Activated CD8-positive, alpha-beta T cell treated with anti-CD3 and anti-CD28 coated beads for 36 hours (primary cell): Measurements from ENCODE around the gene BICDL1. TPM values are rescaled to one million over a fixed set of nuclear protein-coding genes. Genes with fewer than 3 reads are reported as not detected.

Experiments used
- ATAC-seq: fragments of 200-7000 bp; cut with Tn5 transposase; one replicate; pipeline ENCODE4 v1.10.0; 2021; ENCODE audit warnings: mild to moderate bottlenecking, moderate library complexity
- CTCF ChIA-PET: fragments of 350-600 bp; sonication (Branson Sonifier 250); formaldehyde crosslinking; loops from one replicate; lab custom pipeline; 2021; ENCODE audit warnings: antibody characterized with exemption; lab: Charles Lee
- POLR2A ChIA-PET: fragments of 350-600 bp; sonication (Branson Sonifier 250); formaldehyde crosslinking; loops from one replicate; lab custom pipeline; 2021; ENCODE audit warnings: antibody characterized with exemption; lab: Charles Lee
- DNase-seq: peaks from one replicate; pipeline ENCODE4 v3.0.0-alpha.2; 2020
- H3K27ac Mint-ChIP-seq: one replicate; pipeline ENCODE4 v1.8.0; 2021; ENCODE audit warnings: mild to moderate bottlenecking, mixed read lengths
- H3K27me3 Mint-ChIP-seq: one replicate; pipeline ENCODE4 v1.8.0; 2021; ENCODE audit warnings: mixed read lengths
- H3K36me3 Mint-ChIP-seq: one replicate; pipeline ENCODE4 v1.8.0; 2021; ENCODE audit warnings: low read depth, mixed read lengths
- H3K4me1 Mint-ChIP-seq: one replicate; pipeline ENCODE4 v1.8.0; 2021; ENCODE audit warnings: low read depth, mixed read lengths
- H3K4me3 Mint-ChIP-seq: one replicate; pipeline ENCODE4 v1.8.0; 2021; ENCODE audit warnings: mild to moderate bottlenecking, moderate library complexity, mixed read lengths
- H3K9me3 Mint-ChIP-seq: one replicate; pipeline ENCODE4 v1.8.0; 2021; ENCODE audit warnings: mixed read lengths
- intact Hi-C: fragments of 100-400 bp; cut with micrococcal nuclease; formaldehyde crosslinking; loops from one replicate; pipeline ENCODE4 v1.10.0; 2022
- total RNA-seq, 2 experiments: library from RNA; stranded (reverse); gene quantifications; one replicate each; pipeline ENCODE4 v1.2.3, GENCODE V29; 2021
- TF ChIP-seq, protein P1 (sequence below): fragments of 200-600 bp; IDR thresholded peaks from one replicate; pipeline ENCODE4 v1.8.0; 2022; ENCODE audit warnings: antibody characterized with exemption, mild to moderate bottlenecking

Gene BICDL1
- total RNA-seq, 2 experiments from 2014 or later, result 103 to 107 TPM

- TF ChIP-seq, protein P1, sequence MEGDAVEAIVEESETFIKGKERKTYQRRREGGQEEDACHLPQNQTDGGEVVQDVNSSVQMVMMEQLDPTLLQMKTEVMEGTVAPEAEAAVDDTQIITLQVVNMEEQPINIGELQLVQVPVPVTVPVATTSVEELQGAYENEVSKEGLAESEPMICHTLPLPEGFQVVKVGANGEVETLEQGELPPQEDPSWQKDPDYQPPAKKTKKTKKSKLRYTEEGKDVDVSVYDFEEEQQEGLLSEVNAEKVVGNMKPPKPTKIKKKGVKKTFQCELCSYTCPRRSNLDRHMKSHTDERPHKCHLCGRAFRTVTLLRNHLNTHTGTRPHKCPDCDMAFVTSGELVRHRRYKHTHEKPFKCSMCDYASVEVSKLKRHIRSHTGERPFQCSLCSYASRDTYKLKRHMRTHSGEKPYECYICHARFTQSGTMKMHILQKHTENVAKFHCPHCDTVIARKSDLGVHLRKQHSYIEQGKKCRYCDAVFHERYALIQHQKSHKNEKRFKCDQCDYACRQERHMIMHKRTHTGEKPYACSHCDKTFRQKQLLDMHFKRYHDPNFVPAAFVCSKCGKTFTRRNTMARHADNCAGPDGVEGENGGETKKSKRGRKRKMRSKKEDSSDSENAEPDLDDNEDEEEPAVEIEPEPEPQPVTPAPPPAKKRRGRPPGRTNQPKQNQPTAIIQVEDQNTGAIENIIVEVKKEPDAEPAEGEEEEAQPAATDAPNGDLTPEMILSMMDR, result no peak
- Mint-ChIP-seq H3K36me3 (peaks cover 34% of the 10 kb centered on the region), H3K4me3 (no peak overlapping the region), H3K4me1 (peaks cover 64% of the 10 kb centered on the region), H3K27me3 (no peaks in the 10 kb centered on the region), H3K27ac (no peak overlapping the region), H3K9me3 (no peaks in the 10 kb centered on the region)
- CTCF ChIA-PET, result interaction anchor here (1.2 kb wide), 1 partner anchor 18 kb away, joined by 3 read pairs; no protein-coding TSS in a partner anchor
- DNase-seq (no peak), ATAC-seq (no peak)
- intact Hi-C loops, result loop anchor here (5.0 kb wide), 1 partner anchor 67 kb away; the partner anchor contains the start of gene GCN1
- POLR2A ChIA-PET, result interaction anchor here (0.7 to 3.5 kb wide), 6 partner anchors 13 to 167 kb away, joined by 3 to 20 read pairs (median 4); partner anchors contain the start of genes RNU4-2 and RPLP0
Measured at GRCh38 chr12:120125029-120125428, 136.0 kb downstream of the BICDL1 start.

- intact Hi-C loops, result loop anchor here (5.0 kb wide), 1 partner anchor 66 kb away; the partner anchor contains the start of gene GCN1
- no peaks in the 10 kb centered on the region for H3K9me3 Mint-ChIP-seq
- ChIA-PET CTCF (interaction anchor here (0.7 to 1.6 kb wide), 5 partner anchors 9 to 70 kb away, joined by 3 to 7 read pairs (median 3); partner anchors contain the start of gene RAB35), POLR2A (interaction anchor here (0.7 to 3.5 kb wide), 9 partner anchors 9 to 166 kb away, joined by 3 to 20 read pairs (median 3); partner anchors contain the start of genes RAB35, RNU4-2 and RPLP0)
- ATAC-seq (peak; percentile 34), DNase-seq (peak; percentile 46)
- H3K4me3 Mint-ChIP-seq, result no peak overlapping the region
- H3K36me3 Mint-ChIP-seq, result peaks cover 38% of the 10 kb centered on the region
- peak overlapping the region; percentile 84 for H3K27ac Mint-ChIP-seq
- TF ChIP-seq, protein P1, result no peak
- no peaks in the 10 kb centered on the region for H3K27me3 Mint-ChIP-seq
- H3K4me1 Mint-ChIP-seq, result peaks cover 56% of the 10 kb centered on the region
Measured at GRCh38 chr12:120125792-120126634, 137.0 kb downstream of the BICDL1 start.

GRCh38 chr12:120126635-120127005 lies 137.6 kb downstream of the BICDL1 start:
- intact Hi-C loops, result loop anchor here (5.0 kb wide), 1 partner anchor 66 kb away; the partner anchor contains the start of gene GCN1
- DNase-seq, result no peak
- H3K4me1 Mint-ChIP-seq, result peaks cover 50% of the 10 kb centered on the region
- no peaks in the 10 kb centered on the region for H3K27me3 Mint-ChIP-seq
- H3K4me3 Mint-ChIP-seq, result no peak overlapping the region
- POLR2A ChIA-PET, result interaction anchor here (0.7 to 3.5 kb wide), 10 partner anchors 9 to 165 kb away, joined by 3 to 20 read pairs (median 4); partner anchors contain the start of genes RAB35 and RPLP0
- peak overlapping the region; percentile 84 for H3K27ac Mint-ChIP-seq
- no peak for ATAC-seq
- CTCF ChIA-PET, result interaction anchor here (0.7 to 1.6 kb wide), 4 partner anchors 10 to 70 kb away, joined by 3 to 7 read pairs (median 3); partner anchors contain the start of gene RAB35
- H3K9me3 Mint-ChIP-seq, result no peaks in the 10 kb centered on the region
- TF ChIP-seq, protein P1, result no peak
- H3K36me3 Mint-ChIP-seq, result peaks cover 39% of the 10 kb centered on the region

DNA sequence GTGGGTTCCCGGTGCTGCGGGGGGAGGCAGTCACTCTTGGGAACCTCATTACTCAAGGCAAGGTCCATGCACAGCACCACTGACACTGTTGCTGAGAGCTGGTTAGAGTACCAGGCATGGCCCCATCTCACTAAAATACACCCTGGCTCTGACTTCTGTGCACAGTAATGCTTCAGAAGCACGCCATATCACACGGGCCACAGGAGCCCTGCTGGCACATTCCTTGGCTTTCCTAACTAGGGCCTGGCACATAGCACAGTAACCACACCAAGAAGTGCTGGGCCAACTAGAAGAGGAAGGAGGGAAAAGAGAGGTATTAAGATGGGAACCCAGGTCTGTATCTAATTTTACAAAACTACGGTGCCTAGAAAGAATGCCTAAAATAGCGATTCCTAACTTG lies 141.0 kb downstream of the BICDL1 start:
- ChIA-PET POLR2A (no interaction called here), CTCF (no interaction called here)
- intact Hi-C loops, result no loop called here
- TF ChIP-seq, protein P1, result no peak
- peaks cover 59% of the 10 kb centered on the region for H3K36me3 Mint-ChIP-seq
- ATAC-seq, result no peak
- DNase-seq, result no peak
- H3K4me1 Mint-ChIP-seq, result peaks cover 28% of the 10 kb centered on the region
- no peaks in the 10 kb centered on the region for H3K27me3 Mint-ChIP-seq
- H3K4me3 Mint-ChIP-seq, result no peak overlapping the region
- no peaks in the 10 kb centered on the region for H3K9me3 Mint-ChIP-seq
- no peak overlapping the region for H3K27ac Mint-ChIP-seq
